Ovary (tissue), 9 donors: ENCODE results near the gene MNAT1. TPM values are rescaled to one million over a fixed set of nuclear protein-coding genes. Genes with fewer than 3 reads are reported as not detected.
A peak's percentile ranks its signal among the peaks of the same experiment; 100 is the strongest.
"Not testable (repeated sequence)": the region's sequence is repeated elsewhere in the genome, so short reads cannot be mapped to it uniquely, and the experiment has no call there.

ENCODE experiments used
- DNase-seq, 5 donors: peaks; one replicate each; pipeline ENCODE4 v3.0.0-alpha.2; 2019 to 2020
- H3K27ac ChIP-seq, 2 donors: fragments of 200-600 bp; one replicate each; pipeline versions ENCODE4 v1.5.1 to v1.8.0; 2019 to 2022
- H3K27me3 ChIP-seq: fragments of 200-600 bp; one replicate; pipeline ENCODE4 v1.8.0; 2022
- H3K36me3 ChIP-seq: fragments of 200-600 bp; sonication (generic); one replicate; pipeline ENCODE4 v1.5.1; 2019
- H3K4me1 ChIP-seq: one replicate; pipeline ENCODE4 v1.8.1; 2013; ENCODE audit warnings: mild to moderate bottlenecking, moderate library complexity; ENCODE audit not compliant: insufficient read depth
- H3K4me3 ChIP-seq: fragments of 200-600 bp; sonication (generic); one replicate; pipeline ENCODE4 v1.5.1; 2017
- H3K9me3 ChIP-seq, 2 donors: fragments of 200-600 bp in 1 of 2; sonication (generic) in 1 of 2; one replicate each; pipeline versions ENCODE4 v1.5.1 to v1.8.1; 2013 to 2019; ENCODE audit warnings: mild to moderate bottlenecking in 1 of 2, moderate library complexity in 1 of 2
- EP300 ChIP-seq: sonication (generic); formaldehyde crosslinking; IDR thresholded peaks from one replicate; pipeline ENCODE4 v1.6.1; 2017; ENCODE audit warnings: antibody characterized with exemption
- POLR2A ChIP-seq: fragments of 450-650 bp; IDR thresholded peaks from one replicate; pipeline ENCODE4 v1.6.1; 2017; ENCODE audit warnings: antibody characterized with exemption, mild to moderate bottlenecking, moderate library complexity
- WGBS, 3 donors: extraction: QIAGEN DNeasy Blood & Tissue Kit in 1 of 3; methylation state at CpG; one replicate each; pipeline versions ENCODE4 v1.1.5 to v1.1.7; 2013 to 2017; 5-methylcytosine and 5-hydroxymethylcytosine counted together
- intact Hi-C, 4 donors: fragments of 100-400 bp; cut with DNase I; formaldehyde crosslinking; loops; one replicate each; pipeline versions ENCODE4 v1.11.0 to v1.15.1; 2022 to 2023
- polyA plus RNA-seq, 2 donors: library from polyadenylated mRNA; stranded (reverse); fragments of 200-250 nt in 1 of 2; fragments of 350-450 nt in 1 of 2; fragmentation: Illumina TruSeq in 1 of 2; extraction: RNeasy Lipid Tissue Mini Kit (QIAGEN cat#74804) in 1 of 2; gene quantifications; one replicate each; pipeline ENCODE4 v1.2.3, GENCODE V29; 2013 to 2014
- total RNA-seq, 7 donors: library from RNA; depleted of rRNA in 2 of 7; stranded (reverse); fragments of >200 nt in 2 of 7; fragmentation: NEBNext Ultra II Directional in 3 of 7; extraction: Animal tissue kit (Norgen Biotek cat#: 25700) in 3 of 7; gene quantifications; one replicate each; pipeline versions ENCODE4 v1.1.0 to v1.2.4, GENCODE V29; 2016 to 2023
- TF ChIP-seq, protein P1 (sequence below), 3 donors: fragments of 450-650 bp in 2 of 3; fragments of 200-600 bp in 1 of 3; IDR thresholded peaks; one replicate each; pipeline versions ENCODE4 v1.5.1 to v1.8.0; 2016 to 2022; ENCODE audit warnings: antibody characterized with exemption in 3 of 3, mild to moderate bottlenecking in 1 of 3
- donor health status: DM: no; HTN: no; CAD: no; lungs with moderate emphysema.
- donor health status: DM: no; HTN: no; CAD: no.
- donor health status: Bipolar disorder and iron deficiency.
- donor health status: DM: yes; HTN: yes; CAD: no.
- donor health status: DM: no; HTN: no; CAD: no.
- donor health status: DM: yes; HTN: yes; CAD: no.

Gene MNAT1
- total and polyA plus RNA-seq, 9 donors: 23.0 to 59.4 (median 32.8) TPM

GRCh38 chr14:60722357-60723115, 12.0 kb upstream of the MNAT1 start:
- no peak for TF ChIP-seq EP300
- TF ChIP-seq, protein P1, sequence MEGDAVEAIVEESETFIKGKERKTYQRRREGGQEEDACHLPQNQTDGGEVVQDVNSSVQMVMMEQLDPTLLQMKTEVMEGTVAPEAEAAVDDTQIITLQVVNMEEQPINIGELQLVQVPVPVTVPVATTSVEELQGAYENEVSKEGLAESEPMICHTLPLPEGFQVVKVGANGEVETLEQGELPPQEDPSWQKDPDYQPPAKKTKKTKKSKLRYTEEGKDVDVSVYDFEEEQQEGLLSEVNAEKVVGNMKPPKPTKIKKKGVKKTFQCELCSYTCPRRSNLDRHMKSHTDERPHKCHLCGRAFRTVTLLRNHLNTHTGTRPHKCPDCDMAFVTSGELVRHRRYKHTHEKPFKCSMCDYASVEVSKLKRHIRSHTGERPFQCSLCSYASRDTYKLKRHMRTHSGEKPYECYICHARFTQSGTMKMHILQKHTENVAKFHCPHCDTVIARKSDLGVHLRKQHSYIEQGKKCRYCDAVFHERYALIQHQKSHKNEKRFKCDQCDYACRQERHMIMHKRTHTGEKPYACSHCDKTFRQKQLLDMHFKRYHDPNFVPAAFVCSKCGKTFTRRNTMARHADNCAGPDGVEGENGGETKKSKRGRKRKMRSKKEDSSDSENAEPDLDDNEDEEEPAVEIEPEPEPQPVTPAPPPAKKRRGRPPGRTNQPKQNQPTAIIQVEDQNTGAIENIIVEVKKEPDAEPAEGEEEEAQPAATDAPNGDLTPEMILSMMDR (IDR thresholded peaks at IDR 0.05): no peak
- TF ChIP-seq POLR2A: no peak
- intact Hi-C loops: loop anchor here in 2 of 4 donors (10.0 kb wide), 3 partner anchors 142 to 532 kb away; partner anchors contain the start of genes SLC38A6 (in 2 of the 2) and TRMT5 (in 2 of the 2)
- Histone ChIP-seq H3K36me3 (no peaks in the 10 kb centered on the region), H3K27me3 (no peaks in the 10 kb centered on the region), H3K4me3 (peak overlapping the region; percentile 80), H3K27ac (peak overlapping the region; percentile 88 to 92), H3K9me3 (no peaks in the 10 kb centered on the region), H3K4me1 (no peaks in the 10 kb centered on the region)
- WGBS, 3 donors: 0 to 2% (median 1%) methylated on average over 59 to 60 of the region's 60 CpGs
- DNase-seq: peak; percentile 36 to 54 (median 51)

DNA sequence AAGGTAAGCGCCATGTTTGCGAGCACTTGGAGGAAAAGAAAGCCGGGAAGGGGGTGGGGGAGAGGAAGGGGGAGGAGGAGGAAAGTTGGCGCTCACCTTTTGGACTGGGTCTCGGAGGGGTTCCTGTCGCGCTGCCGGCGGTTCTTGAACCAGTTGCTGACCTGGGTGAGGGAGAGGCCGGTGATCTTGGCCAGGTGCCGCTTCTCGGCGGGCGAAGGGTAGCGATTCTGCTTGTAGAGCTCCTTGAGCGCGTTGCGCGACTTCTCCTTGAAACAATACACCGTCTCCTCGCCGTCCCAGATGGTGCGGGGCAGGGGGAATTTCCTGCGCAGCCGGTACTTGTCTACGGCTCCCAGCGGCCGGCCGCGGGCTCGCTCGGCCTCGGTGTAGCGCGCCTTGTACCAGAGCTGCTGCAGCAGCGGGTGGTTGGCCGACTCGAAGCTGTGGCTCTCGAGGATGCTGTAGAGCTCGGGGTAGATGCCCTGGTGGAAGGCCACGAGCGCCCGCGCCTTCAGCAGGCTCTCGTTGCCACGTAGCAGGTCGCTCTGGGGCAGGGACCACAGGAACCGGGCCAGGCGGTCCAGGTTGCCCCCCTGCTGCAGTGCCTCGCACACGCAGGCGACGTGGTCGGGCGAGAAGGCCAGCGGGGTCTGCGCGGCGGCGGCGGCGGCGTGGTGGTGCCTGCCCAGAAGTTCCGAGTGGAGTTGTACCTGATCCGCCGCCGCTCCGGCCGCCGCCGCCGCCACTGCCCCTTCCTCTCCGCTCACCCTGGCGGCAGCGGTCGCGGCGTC, 11.2 kb upstream of the MNAT1 start:
- DNase-seq: peak; percentile 43 to 67 (median 62)
- H3K4me1 ChIP-seq: no peaks in the 10 kb centered on the region
- H3K36me3 ChIP-seq: no peaks in the 10 kb centered on the region
- H3K27me3 ChIP-seq: no peaks in the 10 kb centered on the region
- H3K27ac ChIP-seq: peak overlapping the region; percentile 88 to 92
- peak overlapping the region; percentile 80 for H3K4me3 ChIP-seq
- 0 to 1% (median 0%) methylated on average over 41 to 78 of the region's 78 CpGs for WGBS, 3 donors
- TF ChIP-seq POLR2A (no peak), EP300 (no peak)
- TF ChIP-seq, protein P1 (IDR thresholded peaks at IDR 0.05): no peak
- H3K9me3 ChIP-seq: no peaks in the 10 kb centered on the region
- intact Hi-C loops: loop anchor here in 2 of 4 donors (10.0 kb wide), 3 partner anchors 141 to 531 kb away; partner anchors contain the start of genes SLC38A6 (in 2 of the 2) and TRMT5 (in 2 of the 2)

GRCh38 chr14:60723907-60724618, 10.5 kb upstream of the MNAT1 start, which contains the start of gene SIX4:
Gene SIX4, minus strand, starts transcription at chr14:60724351. Its CDS starts 277 bp downstream, at chr14:60724074.
- Histone ChIP-seq H3K36me3 (no peaks in the 10 kb centered on the region), H3K9me3 (no peaks in the 10 kb centered on the region), H3K27me3 (no peaks in the 10 kb centered on the region), H3K4me3 (peak within 1 kb of the TSS; percentile 80), H3K27ac (peak within 1 kb of the TSS; percentile 88 to 92), H3K4me1 (no peaks in the 10 kb centered on the region)
- DNase-seq: peak; percentile 66 to 76 (median 70)
- TF ChIP-seq POLR2A: peak; percentile 51
- TF ChIP-seq EP300: no peak
- TF ChIP-seq, protein P1 (IDR thresholded peaks at IDR 0.05): no peak
- WGBS, 3 donors: 1 to 3% (median 3%) methylated on average over 36 of the region's 36 CpGs
- intact Hi-C loops: loop anchor here in 2 of 4 donors (10.0 kb wide), 3 partner anchors 141 to 531 kb away; partner anchors contain the start of genes SLC38A6 (in 2 of the 2) and TRMT5 (in 2 of the 2)

DNA sequence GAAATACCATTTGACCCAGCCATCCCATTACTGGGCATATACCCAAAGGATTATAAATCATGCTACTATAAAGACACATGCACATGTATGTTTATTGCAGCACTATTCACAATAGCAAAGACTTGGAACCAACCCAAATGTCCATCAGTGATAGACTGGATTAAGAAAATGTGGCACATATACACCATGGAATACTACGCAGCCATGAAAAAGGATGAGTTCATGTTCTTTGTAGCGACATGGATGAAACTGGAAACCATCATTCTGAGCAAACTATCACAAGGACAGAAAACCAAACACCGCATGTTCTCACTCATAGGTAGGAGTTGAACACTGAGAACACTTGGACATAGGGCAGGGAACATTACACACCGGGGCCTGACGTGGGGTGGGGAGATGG, 3.3 kb upstream of the MNAT1 start:
- H3K27me3 ChIP-seq, H3K4me3 ChIP-seq, H3K27ac ChIP-seq, H3K36me3 ChIP-seq, H3K9me3 ChIP-seq, intact Hi-C loops, DNase-seq, H3K4me1 ChIP-seq: not testable (repeated sequence)
- WGBS, 3 donors: 94 to 98% (median 95%) methylated on average over 5 of the region's 5 CpGs
